Measurements from ENCODE around the gene RIBC1. TPM values are rescaled to one million over a fixed set of nuclear protein-coding genes. Genes with fewer than 3 reads are reported as not detected.

The RIBC1 gene
- total RNA-seq, 2 experiments from 2014 or later: 0.79 to 0.88 TPM

- H4K20me1 ChIP-seq (ENCODE audit: insufficient read depth, low read length): no peaks in the 10 kb centered on the region
- no peak overlapping the region for H2AFZ ChIP-seq (ENCODE audit: low read length)
- no peak for TF ChIP-seq EZH2phosphoT487 (IDR thresholded peaks at IDR 0.05; ENCODE audit: borderline replicate concordance, low read depth, low read length)
- no peak for TF ChIP-seq CTCF (conservative IDR thresholded peaks at IDR 0.05; ENCODE audit: low read length)
- no peak for DNase-seq (ENCODE audit: low spot score)
- no peak overlapping the region for H3K27ac ChIP-seq (ENCODE audit: low read depth, low read length, poor library complexity, severe bottlenecking)
- BruUV-seq (replicated peaks): no TSS peak
- no peak overlapping the region for H3K4me3 ChIP-seq (ENCODE audit: low read depth, low read length, poor library complexity, severe bottlenecking)
- no peaks in the 10 kb centered on the region for H3K79me2 ChIP-seq (ENCODE audit: insufficient read depth, low read depth, low read length)
- no peak overlapping the region for H3K4me2 ChIP-seq (ENCODE audit: low read length)
- CTCF ChIA-PET (ENCODE audit: unreplicated experiment): no interaction called here
- POLR2A ChIA-PET: no interaction called here
- intact Hi-C loops (cut with micrococcal nuclease; ENCODE audit: unreplicated experiment): no loop called here
- no peaks in the 10 kb centered on the region for H3K4me1 ChIP-seq (ENCODE audit: insufficient read depth, low read length, poor library complexity, severe bottlenecking)
- no peaks in the 10 kb centered on the region for H3K9me2 ChIP-seq (ENCODE audit: insufficient read depth, low read length)
- H3K36me3 ChIP-seq (ENCODE audit: insufficient read depth, low read length): no peaks in the 10 kb centered on the region
- H3K9me3 ChIP-seq (ENCODE audit: low read length): no peaks in the 10 kb centered on the region
Observed at GRCh38 chrX:53479301-53479700, 56.6 kb downstream of the RIBC1 start.

Small RNA genes lying within 50 kb of the gene (microRNA-seq; reads per million reads assigned to microRNA genes)
- 3.0 reads per million for gene MIR6857 (ENCODE audit: borderline replicate concordance)

Small RNA genes lying within 50 kb of the gene (small RNA-seq; reads per million reads assigned to genes)
- gene MIR6857 (not detected), gene VTRNA3-1P (not detected)

Other genes with a start within 250 kb of the RIBC1 start
- gene KDM5C, start 197.7 kb upstream of the RIBC1 start, total RNA-seq (2014; rRNA removed; shearing (Covaris generic)): 54.8 and 58.9 TPM in 2 replicates
- gene KDM5C, start 197.7 kb upstream of the RIBC1 start, total RNA-seq (2022): 88.0 and 90.5 TPM in 2 replicates
- gene IQSEC2, start 141.3 kb upstream of the RIBC1 start, total RNA-seq (2014; rRNA removed; shearing (Covaris generic)): not detected in 2 replicates
- not detected in 2 replicates for gene IQSEC2, start 141.3 kb upstream of the RIBC1 start, total RNA-seq (2022)
- 41.6 and 65.0 TPM in 2 replicates for gene SMC1A, start 219 bp upstream of the RIBC1 start, total RNA-seq (2014; rRNA removed; shearing (Covaris generic))
- gene SMC1A, start 219 bp upstream of the RIBC1 start, total RNA-seq (2022): 130 and 134 TPM in 2 replicates
- 106 and 107 TPM in 2 replicates for gene HSD17B10, start 11.5 kb downstream of the RIBC1 start, total RNA-seq (2014; rRNA removed; shearing (Covaris generic))
- gene HSD17B10, start 11.5 kb downstream of the RIBC1 start, total RNA-seq (2022): 115 and 123 TPM in 2 replicates